Osteoblast (primary cell): ENCODE measurements around the gene VAC14. TPM values are rescaled to one million over a fixed set of nuclear protein-coding genes. Genes with fewer than 3 reads are reported as not detected.
A peak's percentile ranks its signal among the peaks of the same experiment; 100 is the strongest.

Experiments
- DNase-seq: peaks from one replicate; pipeline ENCODE4 v3.0.0; 2011; ENCODE audit warnings: low spot score, mixed read lengths; ENCODE audit not compliant: insufficient read length; ENCODE audit errors: missing footprints
- H2AFZ ChIP-seq: 2 replicates; pipeline ENCODE4 v1.6.0; 2011; ENCODE audit warnings: mild to moderate bottlenecking, low read length
- H3K27ac ChIP-seq: 2 replicates; pipeline ENCODE4 v1.5.1; 2011; ENCODE audit warnings: mild to moderate bottlenecking, low read depth, low read length, moderate library complexity
- H3K27me3 ChIP-seq: 2 replicates; pipeline ENCODE4 v1.6.0; 2012; ENCODE audit warnings: mild to moderate bottlenecking, control low read depth, inconsistent platforms, low read length, moderate library complexity; ENCODE audit not compliant: insufficient read depth
- H3K36me3 ChIP-seq: 2 replicates; pipeline ENCODE4 v1.5.1; 2011; ENCODE audit warnings: mild to moderate bottlenecking, low read length, control low read depth, moderate library complexity; ENCODE audit not compliant: insufficient read depth
- H3K4me1 ChIP-seq: 2 replicates; pipeline ENCODE4 v1.5.1; 2011; ENCODE audit warnings: mild to moderate bottlenecking, low read length, control low read depth, moderate library complexity; ENCODE audit not compliant: insufficient read depth
- H3K4me2 ChIP-seq: 2 replicates; pipeline ENCODE4 v1.6.0; 2011; ENCODE audit warnings: mild to moderate bottlenecking, low read length; ENCODE audit not compliant: insufficient read depth
- H3K4me3 ChIP-seq: fragments of 200-600 bp; sonication (generic); 3 replicates; pipeline ENCODE4 v1.5.1; 2012; ENCODE audit warnings: mild to moderate bottlenecking, low read length, inconsistent platforms; ENCODE audit not compliant: insufficient read depth
- H3K79me2 ChIP-seq: 2 replicates; pipeline ENCODE4 v1.6.0; 2012; ENCODE audit warnings: mild to moderate bottlenecking, low read length, control low read depth, inconsistent platforms; ENCODE audit not compliant: insufficient read depth
- H3K9me3 ChIP-seq: 2 replicates; pipeline ENCODE4 v1.5.1; 2011; ENCODE audit warnings: low read depth, low read length, control low read depth
- H4K20me1 ChIP-seq: 2 replicates; pipeline ENCODE4 v1.6.0; 2012; ENCODE audit warnings: mild to moderate bottlenecking, low read length, control low read depth; ENCODE audit not compliant: insufficient read depth
- CTCF ChIP-seq: IDR thresholded peaks from 2 replicates; pipeline ENCODE4 v1.5.1; 2011; ENCODE audit warnings: mild to moderate bottlenecking, low read depth, low read length, moderate library complexity; ENCODE audit errors: extremely low read depth
- total RNA-seq: library from RNA; depleted of rRNA; stranded (reverse); fragments of >200 nt; gene quantifications from 2 replicates; pipeline ENCODE4 v1.2.3, GENCODE V29; 2012

Gene VAC14
- total RNA-seq, 1 donor: 72.7 TPM

- DNase-seq: no peak
- H3K4me2 ChIP-seq: no peak overlapping the region
- no peaks in the 10 kb centered on the region for H3K36me3 ChIP-seq
- no peaks in the 10 kb centered on the region for H4K20me1 ChIP-seq
- no peaks in the 10 kb centered on the region for H3K9me3 ChIP-seq
- TF ChIP-seq CTCF: peak; percentile 25
- no peak overlapping the region for H3K4me3 ChIP-seq
- H2AFZ ChIP-seq: peak overlapping the region; percentile 26
- H3K4me1 ChIP-seq: peaks cover 34% of the 10 kb centered on the region
- H3K27ac ChIP-seq: no peak overlapping the region
- H3K79me2 ChIP-seq: no peaks in the 10 kb centered on the region
- H3K27me3 ChIP-seq: no peaks in the 10 kb centered on the region
Measured at GRCh38 chr16:70808371-70808770, 7.4 kb upstream of the VAC14 start.

- peak; percentile 77 for DNase-seq
- Histone ChIP-seq H3K4me3 (no peak overlapping the region), H2AFZ (no peak overlapping the region), H3K9me3 (no peaks in the 10 kb centered on the region), H3K79me2 (peaks cover 2% of the 10 kb centered on the region), H3K4me2 (peak overlapping the region; percentile 75), H3K36me3 (no peaks in the 10 kb centered on the region), H3K27ac (peak overlapping the region; percentile 99), H3K4me1 (peaks cover 42% of the 10 kb centered on the region), H3K27me3 (no peaks in the 10 kb centered on the region), H4K20me1 (no peaks in the 10 kb centered on the region)
- TF ChIP-seq CTCF: no peak
Measured at GRCh38 chr16:70805787-70806186, 4.8 kb upstream of the VAC14 start.

GRCh38 chr16:70805380-70805779 lies 4.4 kb upstream of the VAC14 start:
- TF ChIP-seq CTCF: no peak
- Histone ChIP-seq H3K4me2 (peak overlapping the region; percentile 75), H3K27me3 (no peaks in the 10 kb centered on the region), H4K20me1 (no peaks in the 10 kb centered on the region), H3K4me3 (peak overlapping the region; percentile 41), H3K4me1 (peaks cover 44% of the 10 kb centered on the region), H3K79me2 (peaks cover 6% of the 10 kb centered on the region), H2AFZ (no peak overlapping the region), H3K9me3 (no peaks in the 10 kb centered on the region), H3K27ac (peak overlapping the region; percentile 99), H3K36me3 (no peaks in the 10 kb centered on the region)
- DNase-seq: peak; percentile 44

GRCh38 chr16:70804734-70805169 lies 3.8 kb upstream of the VAC14 start:
- Histone ChIP-seq H3K4me1 (peaks cover 50% of the 10 kb centered on the region), H3K9me3 (no peaks in the 10 kb centered on the region), H2AFZ (peak overlapping the region; percentile 80), H3K4me2 (peak overlapping the region; percentile 75), H3K27me3 (no peaks in the 10 kb centered on the region), H4K20me1 (no peaks in the 10 kb centered on the region), H3K79me2 (peaks cover 12% of the 10 kb centered on the region), H3K27ac (peak overlapping the region; percentile 99), H3K4me3 (peak overlapping the region; percentile 41), H3K36me3 (no peaks in the 10 kb centered on the region)
- DNase-seq: no peak
- TF ChIP-seq CTCF: no peak
